GM23338 (cell line): ENCODE results near the gene FGF11. TPM values are rescaled to one million over a fixed set of nuclear protein-coding genes. Genes with fewer than 3 reads are reported as not detected.
A peak's percentile ranks its signal among the peaks of the same experiment; 100 is the strongest.

Source experiments
- ATAC-seq: fragments of 200-7000 bp; cut with Tn5 transposase; 3 replicates; pipeline ENCODE4 v1.9.1; 2020
- DNase-seq: peaks from one replicate; pipeline ENCODE4 v3.0.0-alpha.2; 2015; ENCODE audit warnings: low spot score
- H2AFZ ChIP-seq: fragments of 200-600 bp; sonication (generic); 2 replicates; pipeline ENCODE4 v1.8.0; 2016; ENCODE audit warnings: antibody characterized with exemption, mild to moderate bottlenecking, moderate library complexity
- H3F3A ChIP-seq: fragments of 200-600 bp; sonication (generic); replicated peaks from 2 replicates; pipeline ENCODE4 v1.8.0; 2017; ENCODE audit warnings: antibody characterized with exemption, mixed run types, low read depth
- H3K27ac ChIP-seq: fragments of 200-600 bp; sonication (generic); 2 replicates; pipeline ENCODE4 v1.6.1; 2016; ENCODE audit warnings: low read depth
- H3K27me3 ChIP-seq: fragments of 200-600 bp; sonication (generic); 2 replicates; pipeline ENCODE4 v1.8.0; 2016; ENCODE audit warnings: mild to moderate bottlenecking, mixed run types, moderate library complexity; ENCODE audit not compliant: insufficient read depth
- H3K36me3 ChIP-seq: fragments of 200-600 bp; sonication (generic); 2 replicates; pipeline ENCODE4 v1.8.0; 2016; ENCODE audit warnings: mild to moderate bottlenecking; ENCODE audit not compliant: insufficient read depth
- H3K4me1 ChIP-seq: fragments of 200-600 bp; sonication (generic); 2 replicates; pipeline ENCODE4 v1.8.0; 2016; ENCODE audit warnings: mild to moderate bottlenecking, moderate library complexity; ENCODE audit not compliant: insufficient read depth
- H3K4me2 ChIP-seq: fragments of 200-600 bp; sonication (generic); 2 replicates; pipeline ENCODE4 v1.7.1; 2017; ENCODE audit warnings: mixed run types
- H3K4me3 ChIP-seq: fragments of 200-600 bp; sonication (generic); 2 replicates; pipeline ENCODE4 v1.6.1; 2016; ENCODE audit warnings: mixed run types
- H3K79me2 ChIP-seq: fragments of 200-600 bp; sonication (generic); replicated peaks from 2 replicates; pipeline ENCODE4 v1.8.0; 2017; ENCODE audit warnings: mild to moderate bottlenecking; ENCODE audit not compliant: insufficient read depth
- H3K9me2 ChIP-seq: fragments of 200-600 bp; sonication (generic); 2 replicates; pipeline ENCODE4 v1.8.0; 2017; ENCODE audit not compliant: insufficient read depth
- H4K20me1 ChIP-seq: fragments of 200-600 bp; sonication (generic); replicated peaks from 2 replicates; pipeline ENCODE4 v1.8.0; 2017; ENCODE audit warnings: mild to moderate bottlenecking; ENCODE audit not compliant: insufficient read depth
- H3K27ac Mint-ChIP-seq: 2 replicates; pipeline ENCODE4 v1.8.0; 2020; ENCODE audit warnings: inconsistent platforms, mild to moderate bottlenecking, moderate library complexity, mixed read lengths
- H3K27me3 Mint-ChIP-seq: 3 replicates; pipeline ENCODE4 v1.8.0; 2022; ENCODE audit warnings: low read depth, mild to moderate bottlenecking, moderate library complexity, mixed read lengths, inconsistent platforms; ENCODE audit not compliant: insufficient read depth, poor library complexity
- H3K36me3 Mint-ChIP-seq: 3 replicates; pipeline ENCODE4 v1.8.0; 2021; ENCODE audit warnings: low read depth, mild to moderate bottlenecking, inconsistent platforms, moderate library complexity, mixed read lengths
- H3K4me1 Mint-ChIP-seq: 3 replicates; pipeline ENCODE4 v1.8.0; 2020; ENCODE audit warnings: mild to moderate bottlenecking, inconsistent platforms, mixed read lengths
- H3K4me3 Mint-ChIP-seq: 3 replicates; pipeline ENCODE4 v1.8.0; 2021; ENCODE audit warnings: moderate library complexity, mild to moderate bottlenecking, inconsistent platforms, mixed read lengths
- H3K9me3 Mint-ChIP-seq: 3 replicates; pipeline ENCODE4 v1.8.0; 2020; ENCODE audit warnings: moderate library complexity, mild to moderate bottlenecking, inconsistent platforms, mixed read lengths
- CTCF ChIP-seq, 2 experiments: fragments of 200-600 bp in 1 of 2; sonication (generic) in 1 of 2; conservative IDR thresholded peaks; 2 replicates each; pipeline versions ENCODE4 v1.5.1 to v1.6.1; 2016 to 2017; ENCODE audit warnings: antibody characterized with exemption in 2 of 2, low read depth in 2 of 2, mild to moderate bottlenecking in 2 of 2, moderate library complexity in 1 of 2
- ETS1 ChIP-seq: IDR thresholded peaks from 2 replicates; pipeline ENCODE4 v1.6.1; 2016; ENCODE audit warnings: antibody characterized with exemption
- POLR2AphosphoS5 ChIP-seq: IDR thresholded peaks from 2 replicates; pipeline ENCODE4 v1.6.1; 2016; ENCODE audit warnings: antibody characterized with exemption, low read depth
- REST ChIP-seq: IDR thresholded peaks from one replicate; pipeline ENCODE4 v1.6.1; 2018; ENCODE audit warnings: antibody characterized with exemption; ENCODE audit not compliant: unreplicated experiment
- ZNF114 ChIP-seq: fragments of 250-450 bp; sonication (Bioruptor Pico); IDR thresholded peaks from 2 replicates; pipeline ENCODE4 v1.5.0; 2020; ENCODE audit warnings: mild to moderate bottlenecking, moderate library complexity
- ZNF331 ChIP-seq: fragments of 250-450 bp; sonication (Bioruptor Pico); IDR thresholded peaks from 2 replicates; pipeline ENCODE4 v1.5.0; 2020; ENCODE audit warnings: low read depth, mild to moderate bottlenecking, moderate library complexity
- polyA plus RNA-seq: library from polyadenylated mRNA; unstranded; fragments of >200 nt; fragmentation: Nextera tagmentation; extraction: Ambion mirVana; gene quantifications from 2 replicates; pipeline ENCODE4 v1.2.1, GENCODE V29; 2016
- total RNA-seq: library from RNA; depleted of rRNA; stranded (reverse); fragments of >200 nt; shearing (Covaris generic); gene quantifications from 2 replicates; pipeline ENCODE4 v1.2.3, GENCODE V29; 2014

FGF11 gene
- total and polyA plus RNA-seq, 2 experiments from 2014 or later: 11.1 to 16.6 TPM

- Histone ChIP-seq H3K27ac (peak overlapping the region; percentile 45; the same call in 1 of the 2 replicates), H2AFZ (no peak overlapping the region), H3F3A (0 out of 2 replicates have a peak, but pooled peaks cover 4% of the 10 kb centered on the region), H3K27me3 (no peaks in the 10 kb centered on the region), H3K4me2 (peak overlapping the region; percentile 90), H3K4me3 (peak overlapping the region; percentile 84), H3K79me2 (peaks cover 58% of the 10 kb centered on the region), H3K4me1 (peaks cover 21% of the 10 kb centered on the region), H3K36me3 (no peaks in the 10 kb centered on the region), H4K20me1 (peaks cover 8% of the 10 kb centered on the region; the same call in 1 of the 2 replicates), H3K9me2 (no peaks in the 10 kb centered on the region)
- TF ChIP-seq ZNF331 (CRISPR knock-in tag): no peak
- no peak for TF ChIP-seq ZNF114 (CRISPR knock-in tag)
- no peak for TF ChIP-seq ETS1
- no peak for TF ChIP-seq POLR2AphosphoS5
- no peak for TF ChIP-seq CTCF (conservative IDR thresholded peaks at IDR 0.05; ENCODE audit: low read depth in 2 of 2)
- TF ChIP-seq REST: no peak
- DNase-seq (peak; percentile 24), ATAC-seq (0 out of 3 replicates have a peak, but pooled peaks have one; percentile 1)
- H3K4me3 Mint-ChIP-seq: peak overlapping the region; percentile 83
- H3K36me3 Mint-ChIP-seq: peaks cover 7% of the 10 kb centered on the region; the same call in 1 of the 3 replicates
- H3K4me1 Mint-ChIP-seq: peaks cover 44% of the 10 kb centered on the region
- no peak overlapping the region; the same call in 1 of the 2 replicates for H3K27ac Mint-ChIP-seq
- no peaks in the 10 kb centered on the region; the same call in 1 of the 3 replicates for H3K9me3 Mint-ChIP-seq
- H3K27me3 Mint-ChIP-seq: peaks cover 13% of the 10 kb centered on the region
Measured at GRCh38 chr17:7477392-7478275, 38.3 kb downstream of the FGF11 start.
